ENCODE results near the gene NOL8.

Gene NOL8

DNA sequence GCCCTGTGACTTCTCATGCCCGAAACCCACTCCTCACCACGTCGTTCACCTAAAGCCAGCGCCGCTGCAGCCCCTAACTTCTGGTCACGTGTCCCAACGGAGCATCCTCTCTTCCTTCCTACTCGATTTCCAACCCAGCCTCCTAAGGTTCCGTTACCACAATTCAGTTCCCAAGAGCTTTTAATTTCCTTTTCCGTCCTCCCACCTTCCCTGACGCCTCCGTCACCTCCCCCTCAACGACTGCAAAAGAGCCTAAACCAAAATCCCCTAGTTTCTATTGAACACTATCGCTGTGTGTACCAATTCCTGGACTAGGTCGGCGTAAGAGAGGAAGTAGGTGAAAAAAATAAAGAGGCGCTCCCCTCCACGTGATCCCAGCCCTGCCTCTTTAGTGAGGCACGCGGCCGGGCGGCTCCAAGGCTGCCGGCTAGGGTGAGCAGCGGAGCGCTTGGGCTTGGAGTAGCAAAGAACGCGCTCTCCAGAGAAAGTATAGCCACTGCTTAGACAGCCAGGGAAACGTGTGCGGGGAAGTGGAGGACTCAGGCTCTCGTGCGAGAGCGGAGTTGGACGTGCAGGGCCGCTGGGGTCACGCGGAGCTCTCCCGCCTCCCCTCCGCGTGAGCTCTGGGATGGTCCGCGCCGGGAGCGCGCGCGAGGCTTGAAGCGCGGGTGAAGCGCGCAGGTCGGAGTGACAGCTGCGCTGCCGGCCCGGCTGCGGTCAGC lies at the start of gene NOL8, which contains the start of gene CENPP:
NOL8 (minus strand) TSS at position 82 of the 722 bp plus-strand sequence. CDS start 1,189 bp downstream, outside the sequence.
CENPP (plus strand) TSS at position 685 of the 722 bp plus-strand sequence.
- peak; percentile 52 to 66 for DNase-seq (ENCODE audit: low read depth in 2 of 2, low spot score in 1 of 2)

DNA sequence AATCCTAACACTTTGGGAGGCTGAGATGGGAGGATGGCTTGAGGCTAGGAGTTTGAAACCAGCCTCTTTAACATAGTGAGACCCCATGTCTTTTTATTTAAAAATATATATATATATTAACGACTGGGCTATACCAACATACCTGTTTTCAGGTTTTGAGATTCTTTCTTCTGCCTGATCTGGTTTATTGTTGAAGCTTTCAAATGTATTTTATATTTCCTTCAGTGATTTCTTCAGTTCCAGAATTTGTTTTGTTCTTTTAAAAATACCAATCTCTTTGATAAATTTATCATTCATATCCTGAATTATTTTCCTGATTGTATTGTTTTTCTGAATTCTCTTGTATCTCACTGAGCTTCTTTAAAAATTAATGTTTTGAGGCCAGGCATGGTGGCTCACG lies 48.0 kb upstream of the NOL8 start:
- no peak for DNase-seq (ENCODE audit: low read depth in 2 of 2, low spot score in 1 of 2)

DNA sequence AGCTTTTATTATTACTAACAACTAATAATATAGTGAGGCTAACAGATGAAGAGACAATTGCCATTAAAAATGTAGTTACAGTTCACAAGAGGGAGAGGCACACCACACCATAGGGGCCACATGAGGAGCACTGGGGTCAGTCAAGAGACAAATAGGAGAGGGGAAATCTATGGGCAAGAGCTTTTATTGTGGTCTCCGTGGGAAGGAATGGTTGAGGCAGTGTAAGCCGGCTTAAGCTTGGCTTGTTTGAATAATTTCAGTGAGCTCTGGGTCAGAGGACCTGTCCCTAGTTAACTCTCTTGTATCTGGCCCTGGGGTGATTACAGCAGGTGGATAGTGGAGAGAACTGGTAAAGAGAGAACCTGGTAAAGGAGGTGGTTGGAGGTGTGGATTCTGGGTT lies 43.9 kb upstream of the NOL8 start:
- DNase-seq (ENCODE audit: low read depth in 2 of 2, low spot score in 1 of 2): no peak

DNA sequence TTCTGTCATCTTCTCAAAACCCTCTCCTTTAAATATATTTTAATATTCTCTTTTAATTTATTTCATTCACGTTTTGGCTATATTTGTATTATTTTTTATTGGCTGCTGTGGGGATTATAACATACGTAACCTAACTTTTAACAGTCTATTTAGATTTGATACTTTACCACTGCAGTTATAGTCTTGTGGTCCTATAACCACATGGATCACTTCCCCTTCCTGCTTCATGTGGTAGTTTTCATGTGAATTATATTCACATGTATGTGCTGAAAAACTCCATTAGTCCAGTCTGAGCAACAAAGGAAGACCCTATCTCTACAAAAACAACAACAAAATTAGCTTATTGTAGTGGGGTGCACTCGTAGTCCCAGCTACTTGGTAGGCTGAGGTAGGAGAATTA lies 34.9 kb upstream of the NOL8 start:
- no peak for DNase-seq (ENCODE audit: low read depth in 2 of 2, low spot score in 1 of 2)

DNA sequence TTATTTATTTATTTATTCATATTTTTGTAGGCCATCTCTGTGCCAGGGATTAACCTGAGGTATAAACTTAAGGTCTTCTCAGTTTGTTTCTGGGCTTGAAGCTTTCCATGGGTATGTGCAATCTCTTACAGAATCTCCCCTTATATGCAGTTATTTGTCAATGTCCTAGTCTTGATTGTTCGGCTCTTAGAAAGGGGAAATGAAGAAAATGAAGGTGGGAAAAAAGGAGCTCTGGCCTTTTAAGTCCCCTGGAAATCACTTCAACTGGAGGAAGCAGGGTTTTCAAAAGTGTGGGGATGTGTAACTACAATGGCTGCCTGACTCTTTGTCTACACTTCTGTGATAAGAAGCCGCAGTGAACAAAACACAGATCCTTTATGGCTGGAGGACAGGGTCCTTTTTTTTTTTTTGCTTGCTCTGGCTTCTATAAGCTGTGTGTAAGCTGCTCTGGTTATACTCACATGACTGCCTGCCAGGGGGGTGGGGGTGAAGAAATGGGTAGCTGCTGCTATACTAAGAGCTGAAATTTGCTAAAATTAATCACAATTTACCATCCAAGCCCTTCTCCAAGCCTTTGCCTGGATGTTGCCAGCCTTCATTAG lies 34.3 kb upstream of the NOL8 start:
- DNase-seq (ENCODE audit: low read depth in 2 of 2, low spot score in 1 of 2): no peak

DNA sequence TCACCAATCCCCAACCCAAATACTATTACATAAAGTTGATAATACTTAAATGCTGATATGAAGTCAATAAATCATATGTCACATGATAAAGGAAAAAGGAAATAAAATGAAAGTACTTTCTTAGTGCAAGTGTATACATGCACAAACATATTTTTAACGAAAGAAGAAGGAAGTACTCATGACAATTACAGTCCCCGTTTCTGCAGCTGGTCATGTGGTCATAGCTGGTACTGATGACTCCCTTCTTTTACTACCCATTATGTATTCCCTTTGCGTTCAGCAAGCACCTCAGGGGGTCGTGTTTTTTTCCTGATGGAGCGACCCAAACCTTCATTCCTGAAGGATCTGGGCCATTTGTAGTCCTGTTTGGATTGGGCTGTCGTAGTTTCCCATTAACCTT lies 27.9 kb upstream of the NOL8 start:
- no peak for DNase-seq (ENCODE audit: low read depth in 2 of 2, low spot score in 1 of 2)

DNA sequence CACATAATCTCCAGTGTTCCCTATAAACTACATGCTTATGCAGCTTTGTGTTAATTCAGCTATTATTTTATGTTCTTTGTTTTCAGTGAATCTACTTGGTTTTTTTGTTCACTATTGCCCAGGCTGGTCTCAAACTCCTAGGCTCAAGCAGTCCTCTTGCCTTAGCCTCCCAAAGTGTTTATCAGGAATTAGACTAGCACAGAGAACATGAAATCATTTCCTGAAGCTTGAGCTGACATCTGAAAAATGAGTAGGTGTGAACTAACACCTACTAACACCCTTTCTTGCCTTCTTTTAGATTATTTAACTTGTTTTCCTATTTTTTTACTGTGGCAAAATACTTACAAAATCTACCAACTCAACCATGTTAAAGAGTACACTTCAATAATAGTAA lies 25.6 kb upstream of the NOL8 start:
- no peak for DNase-seq (ENCODE audit: low read depth in 2 of 2, low spot score in 1 of 2)

DNA sequence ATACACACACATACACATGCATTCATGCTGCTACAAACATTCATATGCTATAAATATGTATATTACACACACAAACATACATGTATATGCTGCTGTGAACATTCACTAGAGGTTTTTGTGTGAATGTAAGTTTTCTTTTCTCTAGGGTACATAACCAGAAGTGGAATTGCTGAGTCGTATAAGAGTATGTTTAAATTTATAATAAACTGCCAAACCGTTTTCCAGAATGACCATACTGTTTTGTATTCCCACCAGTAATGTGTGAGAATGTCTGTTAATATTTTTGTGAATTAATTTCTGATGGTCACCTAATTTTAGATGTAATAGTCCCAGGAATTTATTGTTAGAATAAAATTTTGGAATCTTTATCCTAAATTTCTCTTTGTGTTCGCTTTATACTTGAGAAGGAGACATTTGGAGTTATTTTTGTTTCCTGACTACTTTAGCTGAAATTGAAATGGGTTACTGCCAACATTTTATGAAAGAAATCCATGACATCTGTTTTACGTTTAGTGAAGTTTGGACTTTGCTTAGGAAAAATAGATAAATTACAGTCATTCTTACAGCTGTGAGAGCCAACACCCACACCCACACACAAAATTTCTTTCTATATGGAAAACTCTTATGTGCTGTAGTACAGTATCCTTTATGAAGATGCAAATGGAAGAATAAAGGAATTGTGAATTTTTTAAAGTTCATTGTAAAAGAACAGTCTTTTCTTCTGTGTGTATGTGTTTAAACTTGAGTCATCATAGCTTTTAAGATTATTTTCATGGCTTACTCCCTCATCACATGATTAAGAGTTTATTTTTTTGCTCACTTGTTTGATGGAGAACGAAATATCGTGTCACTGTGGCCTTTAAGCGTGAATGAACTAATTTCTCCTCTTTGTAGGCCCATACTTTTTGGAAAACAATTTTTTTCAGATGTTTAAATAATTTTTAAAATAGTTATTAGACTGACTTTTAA lies 24.9 kb upstream of the NOL8 start:
- DNase-seq (ENCODE audit: low read depth in 2 of 2, low spot score in 1 of 2): no peak

DNA sequence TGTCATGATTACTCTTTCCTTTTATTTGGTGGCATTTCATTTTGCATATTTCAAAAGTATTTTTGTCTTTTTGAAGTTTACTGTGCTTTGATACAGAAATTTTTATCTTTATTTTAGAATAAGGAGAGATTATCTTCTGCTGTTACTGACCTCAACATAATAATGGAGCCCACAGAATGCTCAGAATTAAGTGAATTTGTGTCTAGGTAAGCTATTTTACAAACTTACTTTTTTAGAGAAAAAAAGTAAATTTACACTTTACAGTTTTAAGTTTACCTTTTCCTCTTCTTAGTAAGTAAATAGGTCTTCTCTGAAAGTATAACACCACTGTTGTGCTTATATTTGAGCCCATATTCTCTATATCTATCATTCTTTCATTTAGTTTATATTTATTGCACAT lies 20.4 kb upstream of the NOL8 start:
- DNase-seq (ENCODE audit: low read depth in 2 of 2, low spot score in 1 of 2): no peak

DNA sequence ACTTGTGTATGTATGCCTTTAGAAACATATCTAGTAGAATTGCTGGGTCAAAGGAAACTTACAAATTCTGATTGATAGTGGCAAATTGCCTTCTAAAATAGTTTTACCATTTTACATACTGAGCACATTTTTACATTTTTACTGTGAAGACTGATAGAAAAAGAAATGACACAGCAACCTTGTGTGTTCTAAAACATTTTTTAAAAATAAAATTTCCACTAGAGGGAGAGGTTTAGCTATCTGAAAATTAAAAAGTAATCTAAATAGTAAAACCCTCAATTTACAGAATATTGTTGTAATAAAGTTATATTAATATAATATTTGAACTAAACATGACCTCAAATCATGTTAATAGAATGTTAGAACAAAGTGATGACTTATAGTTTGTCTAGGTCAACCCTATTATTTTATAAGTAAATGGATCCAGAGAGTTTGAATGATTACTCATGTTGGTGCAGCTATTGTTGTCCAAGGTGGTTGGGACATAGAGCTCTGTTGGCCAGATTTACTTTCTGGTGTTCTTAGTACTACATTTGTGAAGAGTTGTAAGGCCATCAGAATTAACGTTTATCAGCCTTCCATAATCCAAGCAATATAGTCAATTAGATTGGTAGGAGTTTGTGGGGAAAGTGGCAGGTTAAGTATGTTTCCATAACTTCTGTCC lies 17.8 kb upstream of the NOL8 start:
- DNase-seq (ENCODE audit: low read depth in 2 of 2, low spot score in 1 of 2): no peak

DNA sequence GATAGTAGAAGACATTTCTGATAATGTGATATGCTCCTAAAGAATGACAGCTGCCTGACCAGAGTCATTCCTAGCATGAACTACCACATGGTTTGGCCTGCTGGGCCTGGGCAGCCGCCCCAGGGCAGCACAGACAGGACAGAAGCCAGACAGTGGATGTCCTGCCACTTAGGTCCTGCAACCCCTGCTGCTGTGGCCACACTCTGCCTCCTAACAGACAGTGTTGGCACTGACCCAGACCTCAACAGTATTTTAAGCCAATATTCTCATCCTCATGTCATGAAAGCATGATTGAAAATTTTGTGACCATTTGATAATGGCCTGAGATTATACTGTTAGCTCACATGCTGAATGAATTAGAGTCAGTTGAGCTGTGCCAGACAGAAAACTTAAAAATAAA lies 16.4 kb upstream of the NOL8 start:
- DNase-seq (ENCODE audit: low read depth in 2 of 2, low spot score in 1 of 2): no peak

DNA sequence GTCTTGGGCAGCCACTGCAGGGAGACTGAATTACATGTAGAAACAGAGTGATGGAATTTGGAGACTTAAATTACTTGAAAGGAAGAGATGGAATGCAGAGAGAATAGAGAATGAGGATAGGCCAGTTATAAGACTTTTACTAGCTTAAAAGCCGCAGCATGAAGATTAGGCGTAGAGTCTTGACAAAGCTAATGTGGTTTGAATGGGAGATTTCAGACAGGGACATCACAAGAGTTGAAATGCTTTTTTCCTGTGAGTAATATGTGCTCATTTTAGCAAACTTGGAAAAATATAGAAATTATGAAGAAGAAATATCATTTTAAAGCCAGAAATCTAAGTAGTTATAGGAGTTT lies 8.1 kb upstream of the NOL8 start:
- no peak for DNase-seq (ENCODE audit: low read depth in 2 of 2, low spot score in 1 of 2)

DNA sequence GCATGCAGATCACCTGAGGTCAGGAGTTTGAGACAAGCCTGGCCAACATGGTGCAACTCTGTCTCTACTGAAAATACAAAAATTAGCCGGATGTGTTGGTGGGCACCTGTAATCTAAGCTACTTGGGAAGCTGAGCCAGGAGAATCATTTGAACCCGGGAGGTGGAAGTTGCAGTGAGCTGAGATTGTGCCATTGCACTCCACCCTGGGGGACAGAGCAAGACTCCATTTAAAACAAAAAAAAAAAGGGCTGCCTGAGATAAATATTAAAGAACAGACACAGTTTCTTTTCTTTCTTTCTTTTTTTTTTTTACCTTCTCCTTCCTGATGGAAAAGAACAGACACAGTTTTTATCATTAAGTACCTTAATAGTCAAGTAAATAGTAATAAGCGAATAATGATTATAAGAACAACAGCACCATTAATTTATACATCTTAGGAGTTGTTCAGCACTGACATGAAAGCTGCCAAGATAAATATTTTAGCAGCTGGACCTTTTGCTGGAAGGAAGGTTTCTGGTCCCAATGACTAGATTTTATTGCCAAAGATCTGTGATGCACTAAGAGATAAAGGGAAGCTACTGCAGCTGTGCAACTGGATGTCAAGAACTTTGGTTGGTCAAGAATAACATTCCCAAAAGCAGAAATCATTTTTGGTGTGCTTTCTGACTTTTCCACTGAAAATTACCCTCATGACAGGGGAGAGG lies 7.6 kb upstream of the NOL8 start:
- no peak for DNase-seq (ENCODE audit: low read depth in 2 of 2, low spot score in 1 of 2)

DNA sequence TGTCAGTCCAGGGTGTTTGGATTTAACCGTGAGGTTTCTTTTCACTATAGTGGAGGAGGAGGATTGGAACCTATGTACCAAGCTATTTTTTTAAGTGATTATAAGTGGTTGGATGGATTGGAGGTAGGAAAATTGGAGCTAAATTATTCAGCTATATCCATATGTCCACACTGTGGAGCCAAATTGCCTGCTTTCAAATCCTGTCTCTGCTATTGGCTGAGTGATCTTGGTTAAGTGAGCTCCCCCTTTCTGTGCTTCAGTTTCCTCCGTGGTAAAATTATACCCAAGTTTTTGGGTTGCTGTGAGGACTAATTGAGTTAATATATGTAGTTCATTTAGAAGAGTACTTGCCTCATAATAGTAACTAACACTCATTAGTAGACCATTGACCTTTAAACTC lies 3.1 kb upstream of the NOL8 start:
- DNase-seq (ENCODE audit: low read depth in 2 of 2, low spot score in 1 of 2): no peak

DNA sequence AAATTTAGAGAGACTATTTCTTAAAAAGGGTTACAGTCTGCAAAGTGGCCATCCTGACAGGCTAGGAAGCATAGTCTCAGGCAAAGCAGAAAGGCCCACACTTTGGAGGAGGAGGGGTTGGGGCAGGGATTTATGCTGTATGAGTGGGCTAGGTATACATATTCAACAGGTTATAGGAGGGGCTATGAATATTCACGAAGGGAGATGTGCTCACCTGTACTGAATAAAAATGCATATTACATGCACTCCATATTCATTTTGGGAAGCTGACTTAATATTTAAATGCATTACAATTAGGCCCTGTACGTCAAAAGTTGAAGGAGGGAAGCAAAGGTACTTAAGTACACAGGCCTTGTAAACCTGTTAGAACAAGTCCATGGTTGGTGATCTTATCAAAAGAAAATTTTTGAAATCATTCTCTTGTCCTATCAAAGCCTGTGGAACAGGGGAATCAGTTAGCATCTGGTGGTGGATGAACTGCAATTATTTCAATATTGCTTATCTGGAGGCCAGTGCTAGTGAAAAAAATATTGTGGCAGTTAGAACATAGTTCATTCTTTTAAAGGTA lies 2.2 kb upstream of the NOL8 start:
- no peak for DNase-seq (ENCODE audit: low read depth in 2 of 2, low spot score in 1 of 2)

DNA sequence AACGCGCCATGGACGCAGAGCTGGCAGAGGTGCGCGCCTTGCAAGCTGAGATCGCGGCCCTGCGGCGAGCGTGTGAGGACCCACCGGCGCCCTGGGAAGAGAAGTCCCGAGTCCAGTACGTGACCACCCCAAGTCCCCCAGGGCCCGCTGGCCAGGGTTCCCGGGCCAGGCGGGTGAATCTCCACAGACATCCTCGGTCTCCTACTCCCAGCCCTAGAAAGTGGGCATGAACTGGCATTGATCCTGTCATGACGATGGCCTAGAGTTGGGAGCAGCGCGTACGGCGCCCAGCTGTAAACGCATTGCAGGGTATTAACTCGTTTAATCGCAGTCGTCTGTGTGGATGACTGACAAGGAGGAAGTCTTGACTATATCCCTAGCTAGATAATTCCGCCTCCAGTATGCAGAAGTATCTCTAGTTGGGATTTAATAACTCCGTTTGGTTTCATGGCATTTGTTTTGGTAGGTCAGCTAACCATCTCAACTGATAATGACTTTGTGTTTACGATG lies 896 bp upstream of the NOL8 start:
- no peak for DNase-seq (ENCODE audit: low read depth in 2 of 2, low spot score in 1 of 2)

DNA sequence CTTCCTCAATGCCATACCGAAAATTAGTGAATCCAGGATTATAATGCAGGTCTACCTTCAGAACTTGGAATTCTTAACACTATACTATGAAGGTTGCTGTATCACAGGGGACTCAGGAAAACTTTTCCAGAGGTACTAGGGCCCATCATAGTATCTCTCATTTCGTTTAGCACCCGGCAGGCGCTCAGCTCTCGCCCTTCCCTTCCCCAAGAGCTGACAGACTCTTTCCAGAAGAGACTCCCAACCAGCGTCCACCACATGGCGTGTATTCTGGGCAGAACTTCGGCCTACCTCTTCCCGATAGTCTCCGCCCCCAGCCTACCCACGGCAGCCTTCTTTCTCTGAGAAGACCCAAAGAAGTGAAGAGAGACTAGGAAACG lies 271 bp downstream of the NOL8 start:
- DNase-seq (ENCODE audit: low read depth in 2 of 2, low spot score in 1 of 2): no peak

DNA sequence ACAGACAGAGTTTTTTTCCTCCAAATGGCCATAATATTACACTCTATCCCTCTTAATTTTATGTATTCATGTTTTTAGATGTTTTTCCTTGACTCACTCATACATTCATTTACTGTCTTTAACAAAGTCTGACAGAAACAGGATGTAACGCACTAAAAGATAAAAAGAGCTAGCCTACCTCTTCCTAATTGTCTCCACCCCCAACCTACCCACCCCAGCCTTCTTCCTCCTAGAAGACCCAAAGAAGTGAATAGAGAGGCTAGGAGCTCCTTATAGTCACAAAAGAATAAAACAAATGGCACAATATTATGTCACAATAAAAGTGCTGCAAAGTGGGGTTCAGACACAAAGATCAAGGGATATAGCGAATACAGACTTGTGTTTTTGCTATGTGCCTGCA lies 719 bp downstream of the NOL8 start:
- no peak for DNase-seq (ENCODE audit: low read depth in 2 of 2, low spot score in 1 of 2)

DNA sequence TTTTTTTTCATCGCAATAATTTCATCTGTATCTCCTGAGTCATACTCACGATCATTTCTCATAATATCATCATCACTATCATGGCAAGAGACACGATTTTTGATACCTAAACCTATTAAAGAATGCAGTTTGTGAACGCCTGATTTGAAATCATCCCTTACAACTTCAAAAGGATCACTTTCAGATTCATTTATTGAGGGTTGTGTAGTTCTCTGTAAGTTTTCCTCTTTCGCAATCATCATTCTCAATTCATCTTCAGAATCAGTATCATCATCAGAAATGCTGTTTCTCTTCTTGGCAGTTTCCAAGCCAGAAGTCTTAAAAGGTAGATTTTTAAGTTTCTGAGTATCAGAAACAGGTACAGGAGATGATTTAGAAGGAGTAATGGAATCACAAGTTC lies 9.7 kb downstream of the NOL8 start:
- no peak for DNase-seq (ENCODE audit: low read depth in 2 of 2, low spot score in 1 of 2)

DNA sequence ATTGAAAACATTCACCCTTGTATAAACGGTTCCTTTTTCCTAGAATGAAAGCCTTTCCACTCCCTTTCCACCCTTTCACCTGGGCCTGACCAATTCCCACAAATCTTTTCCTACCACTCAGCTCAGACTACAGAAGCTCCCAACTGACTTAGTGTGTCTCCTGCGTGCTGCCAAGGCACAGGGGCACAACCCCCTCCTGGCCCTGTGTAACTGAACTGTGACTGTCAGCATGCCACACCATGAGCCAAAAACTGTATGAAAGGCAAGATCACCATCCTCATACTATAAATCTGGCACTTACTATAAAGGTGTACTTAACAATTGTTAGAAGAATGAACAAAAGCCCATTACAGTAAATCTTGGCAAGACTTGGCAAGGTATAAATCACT lies 11.5 kb downstream of the NOL8 start:
- DNase-seq (ENCODE audit: low read depth in 2 of 2, low spot score in 1 of 2): no peak

All from stimulated activated CD8-positive, alpha-beta memory T cell treated with anti-CD3 and anti-CD28 coated beads, Interleukin-4, amount 100 ng/mL, for 1 hour (primary cell).